NCI-H1092 (cell line): Measurements from ENCODE around the gene BABAM2.
"Not testable (repeated sequence)": the region's sequence is repeated elsewhere in the genome, so short reads cannot be mapped to it uniquely, and the experiment has no call there.

Source experiments
- DNase-seq: peaks from one replicate; lab custom pipeline; 2025; lab: John Stamatoyannopoulos, UW

Gene BABAM2

DNA sequence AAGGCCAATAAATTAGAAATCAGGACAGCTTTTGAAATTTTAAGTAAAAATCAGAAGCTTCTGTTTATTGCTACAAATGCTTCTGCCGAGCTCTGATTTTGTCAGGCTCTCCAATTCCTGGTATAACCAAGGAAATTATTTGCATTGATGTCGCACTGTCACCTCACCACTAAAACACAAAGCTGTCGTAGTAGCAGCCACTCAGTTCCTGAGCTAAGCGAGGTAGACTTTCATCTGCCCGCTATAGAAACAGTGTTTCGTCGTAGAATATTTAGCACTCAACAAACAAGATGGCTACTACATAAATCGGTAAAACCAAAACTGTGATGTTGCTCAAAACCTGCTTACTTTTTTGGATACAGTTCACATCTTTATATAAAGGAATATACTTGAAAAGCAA is 360.8 kb downstream of the BABAM2 start:
- no peak for DNase-seq

DNA sequence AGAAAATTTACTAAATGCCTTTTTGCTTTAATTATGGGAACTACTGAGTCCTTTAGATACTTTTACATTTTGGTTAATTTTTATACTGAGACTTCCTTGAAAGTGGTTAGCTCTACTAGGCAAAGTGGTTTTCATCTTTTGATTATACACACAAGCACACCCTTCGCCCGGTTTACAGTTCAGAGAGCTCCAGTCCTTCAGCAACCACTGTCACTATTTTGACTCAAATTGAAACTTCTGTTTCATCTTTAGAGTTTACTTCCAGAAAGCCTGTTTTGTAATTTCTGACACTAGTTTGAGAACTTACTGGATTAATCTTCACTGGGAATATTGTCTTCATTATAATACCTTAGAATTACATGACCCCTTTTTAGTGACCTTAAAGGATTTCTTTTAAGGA is 361.8 kb downstream of the BABAM2 start:
- no peak for DNase-seq

DNA sequence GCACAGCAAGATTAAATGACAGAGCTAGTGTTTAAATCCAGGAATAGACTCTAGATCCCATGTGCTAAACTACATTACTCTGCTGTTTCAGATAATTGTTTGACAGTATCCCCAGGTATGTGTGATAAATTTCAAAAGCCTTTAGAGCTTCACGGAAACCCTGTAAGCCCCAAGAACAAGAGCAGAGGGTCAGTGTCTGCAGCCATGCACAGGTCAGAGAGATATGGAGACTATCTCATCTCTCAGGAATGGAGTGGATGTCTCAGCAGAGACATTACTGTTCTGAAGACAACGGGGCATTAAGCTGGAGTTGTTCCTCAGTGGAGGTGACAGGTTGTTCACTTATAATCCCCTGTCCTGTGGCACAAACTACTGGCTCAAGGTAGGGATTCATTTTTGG is 363.0 kb downstream of the BABAM2 start:
- DNase-seq = no peak

DNA sequence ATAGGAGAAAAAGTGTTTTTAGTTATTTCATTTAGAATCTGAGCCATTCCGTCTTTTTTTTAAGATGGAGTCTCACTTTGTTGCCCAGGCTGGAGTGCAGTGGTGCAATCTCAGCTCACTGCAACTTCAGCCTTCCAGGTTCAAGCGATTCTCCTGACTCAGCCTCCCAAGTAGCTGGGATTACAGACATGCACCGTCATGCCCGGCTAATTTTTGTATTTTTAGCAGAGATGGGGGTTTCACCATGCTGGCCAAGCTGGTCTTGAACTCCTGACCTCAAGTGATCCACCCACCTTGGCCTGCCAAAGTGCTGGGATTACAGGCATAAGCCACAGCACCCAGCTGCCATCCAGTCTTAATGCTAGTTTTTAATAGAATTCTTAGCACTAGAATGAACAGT is 364.7 kb downstream of the BABAM2 start:
- DNase-seq = not testable (repeated sequence)

- no peak for DNase-seq
Measured at GRCh38 chr2:28257182-28257581, 366.7 kb downstream of the BABAM2 start.

GRCh38 chr2:28259226-28259625 is 368.7 kb downstream of the BABAM2 start:
- DNase-seq = not testable (repeated sequence)

GRCh38 chr2:28263690-28264089 is 373.2 kb downstream of the BABAM2 start:
- DNase-seq = no peak

DNA sequence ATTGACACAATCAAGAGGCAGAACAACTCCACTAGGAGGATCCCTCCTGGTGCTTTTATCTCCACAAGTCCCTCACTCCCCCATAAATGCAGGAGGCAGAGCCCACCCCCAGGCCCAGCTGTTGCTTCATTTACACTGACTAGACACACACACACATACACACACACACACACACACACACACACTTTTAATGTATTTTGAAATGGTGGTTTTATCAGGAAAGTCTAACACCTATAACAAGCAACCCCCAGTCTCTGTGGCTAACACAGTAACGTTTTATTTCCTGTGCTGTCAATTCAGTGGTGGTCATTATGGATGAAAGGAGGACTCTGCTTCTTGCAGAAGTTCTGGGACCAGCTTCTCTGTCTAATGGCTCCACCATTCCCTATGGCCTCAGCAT is 376.8 kb downstream of the BABAM2 start:
- no peak for DNase-seq

DNA sequence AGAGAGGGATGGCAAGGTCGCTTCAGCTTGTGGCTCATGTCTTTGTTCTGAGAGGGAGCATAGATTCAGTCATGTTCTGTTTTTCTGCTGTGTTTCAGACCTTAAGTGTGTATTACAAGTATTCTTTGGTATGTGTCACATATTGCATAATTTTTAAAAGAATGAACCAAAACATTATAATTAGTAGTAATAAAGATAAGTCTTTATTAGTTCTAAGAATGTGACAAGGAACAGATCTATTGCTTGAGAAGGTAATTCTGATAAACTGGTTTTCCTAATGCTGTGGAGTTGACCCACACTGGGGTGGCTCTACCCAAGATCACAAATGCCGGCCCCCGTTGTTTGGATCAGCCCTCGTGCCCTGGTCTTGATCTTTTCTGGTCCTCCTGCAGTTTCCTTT is 377.9 kb downstream of the BABAM2 start:
- DNase-seq = no peak

DNA sequence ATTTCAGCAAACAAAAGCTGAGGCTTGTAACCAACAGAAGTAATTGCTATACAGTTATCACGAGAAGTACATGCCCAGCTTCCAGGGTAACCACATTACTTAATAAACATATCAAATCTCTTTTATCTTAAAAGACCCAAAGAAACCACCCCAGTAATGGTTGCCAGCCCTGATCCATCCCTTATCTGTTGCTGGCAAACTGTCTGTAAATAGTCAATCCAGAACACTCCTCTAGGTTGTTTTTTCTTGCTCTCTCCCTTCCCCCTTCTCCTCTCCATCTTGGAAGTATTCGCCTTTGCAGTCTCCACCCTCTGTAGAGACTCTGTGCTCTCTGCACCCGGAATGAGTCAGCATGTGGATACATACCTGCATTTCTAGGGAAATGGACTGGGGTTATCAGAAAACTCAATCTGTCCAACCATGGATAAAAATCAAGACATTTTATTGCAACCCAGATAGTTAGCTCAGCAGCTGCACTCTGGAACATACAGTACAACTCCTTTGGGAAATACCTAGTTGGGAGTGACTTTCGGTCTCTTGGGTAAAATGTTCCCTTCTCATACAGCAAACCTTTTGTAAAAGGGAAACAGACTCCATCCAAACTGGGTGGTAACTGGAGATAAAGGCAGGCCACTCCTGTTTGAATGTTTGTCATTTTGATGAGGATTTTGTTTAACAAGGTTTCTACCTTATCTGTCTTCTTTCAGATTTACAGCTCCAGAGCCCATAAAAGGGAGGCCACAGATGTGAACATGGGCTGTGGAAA is 378.7 kb downstream of the BABAM2 start:
- no peak for DNase-seq

- no peak for DNase-seq
Measured at GRCh38 chr2:28270456-28271152, 380.1 kb downstream of the BABAM2 start.

DNA sequence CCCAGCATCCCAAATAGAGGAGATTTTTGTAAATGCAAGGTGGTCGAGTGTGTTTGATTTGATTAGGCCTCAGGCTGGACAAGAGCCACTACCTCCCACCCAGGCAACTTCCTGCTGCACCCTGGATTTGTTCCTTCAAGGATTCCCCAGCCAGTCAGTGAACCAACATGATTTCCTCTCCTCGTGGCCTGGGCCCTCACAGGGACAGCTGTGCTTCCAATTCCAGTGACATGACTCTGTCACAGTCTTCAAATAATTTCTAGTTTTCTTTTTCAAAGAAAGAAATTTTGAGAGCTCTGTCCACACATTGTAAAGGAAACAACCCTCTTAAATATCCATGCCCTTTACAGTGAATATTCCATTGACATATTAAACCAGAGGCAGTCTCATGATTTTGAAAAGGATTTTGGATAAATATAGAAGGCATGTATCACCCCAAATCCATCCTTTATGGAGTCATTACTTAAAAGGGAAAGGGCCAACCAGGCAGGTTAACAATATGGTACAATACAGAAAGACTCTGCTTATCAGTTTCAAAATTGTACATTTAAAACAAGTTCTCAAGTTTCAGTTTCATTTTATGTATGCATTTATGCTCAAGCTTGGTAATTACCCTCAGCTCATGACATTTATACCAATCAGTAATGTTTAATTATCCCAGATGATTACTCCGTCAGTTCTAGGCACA is 380.8 kb downstream of the BABAM2 start:
- DNase-seq = no peak

DNA sequence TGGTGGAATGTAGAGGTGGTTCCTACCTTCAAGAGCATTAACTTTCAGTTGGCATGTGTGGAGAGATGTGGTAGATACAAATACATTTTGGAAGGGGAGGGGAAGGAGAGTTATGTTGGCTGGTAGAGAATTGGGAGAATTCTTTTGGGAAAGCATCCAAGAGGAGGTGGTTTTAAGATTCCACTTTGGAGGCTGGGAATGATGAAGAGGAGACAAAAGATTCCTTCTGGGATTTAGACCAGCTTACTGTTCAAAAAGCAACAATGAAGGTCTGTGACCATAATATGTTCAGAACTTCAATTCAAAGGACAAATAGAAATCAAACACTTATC is 381.4 kb downstream of the BABAM2 start:
- DNase-seq = no peak

DNA sequence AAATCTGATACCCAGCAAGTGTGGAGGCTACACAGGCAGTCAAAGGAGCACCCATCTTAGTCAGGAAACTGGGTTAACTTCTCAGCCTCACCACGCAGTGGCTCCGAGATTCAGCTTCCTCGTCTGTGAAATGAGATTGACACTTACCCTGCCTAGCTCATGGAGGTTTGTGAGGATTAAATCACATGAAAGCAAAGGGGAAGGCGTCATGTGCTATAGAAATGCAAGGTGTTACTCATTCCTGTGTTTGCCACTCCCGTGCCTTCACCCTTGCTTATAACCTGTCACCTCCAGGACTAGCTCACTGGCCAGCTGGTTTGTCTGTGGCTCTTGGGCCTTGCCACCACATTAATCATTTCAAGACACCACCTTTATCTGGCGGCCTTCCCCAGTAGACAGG is 383.2 kb downstream of the BABAM2 start:
- DNase-seq = no peak

DNA sequence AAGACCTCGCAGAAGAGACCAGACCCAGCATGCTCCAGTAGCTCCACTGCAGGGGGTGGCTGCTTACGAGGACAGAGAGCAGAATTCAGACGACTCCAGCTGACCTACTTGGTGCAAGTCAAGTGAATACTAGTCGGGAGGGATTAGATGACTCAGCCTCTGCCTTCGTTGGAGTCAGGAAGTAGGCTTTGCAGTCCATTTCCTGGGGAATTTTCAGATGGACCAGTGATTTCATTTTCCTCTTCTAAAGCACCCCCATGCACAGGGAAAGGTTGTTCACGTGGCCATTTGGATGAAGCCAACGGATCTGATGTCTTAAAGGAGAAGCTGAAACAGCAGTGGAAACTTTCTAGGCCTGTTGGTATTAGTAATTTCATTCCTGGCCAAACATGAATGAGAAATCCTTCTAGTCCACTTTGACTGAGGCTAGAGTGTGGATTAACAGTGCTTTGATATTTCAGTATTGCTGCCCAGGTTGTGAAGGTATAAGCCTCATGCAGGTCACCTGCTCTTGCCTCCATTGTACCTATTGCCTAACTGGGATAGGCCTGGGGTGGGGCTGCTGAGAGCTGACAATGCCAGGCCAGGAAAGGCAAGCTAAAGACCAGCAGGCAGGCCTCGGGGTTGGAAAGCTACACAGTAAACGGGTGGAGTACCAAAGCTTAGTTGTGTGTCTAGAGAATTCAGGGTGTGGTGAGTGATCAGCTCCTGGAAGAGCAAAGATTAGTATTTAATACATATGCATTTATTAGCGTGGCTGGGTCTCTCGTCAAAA is 384.6 kb downstream of the BABAM2 start:
- no peak for DNase-seq

- DNase-seq = no peak
Measured at GRCh38 chr2:28276076-28276618, 385.6 kb downstream of the BABAM2 start.

- no peak for DNase-seq
Measured at GRCh38 chr2:28276807-28277206, 386.3 kb downstream of the BABAM2 start.

- DNase-seq = peak; percentile 48
Measured at GRCh38 chr2:28277466-28277865, 386.9 kb downstream of the BABAM2 start.

GRCh38 chr2:28279371-28279770 is 388.8 kb downstream of the BABAM2 start:
- no peak for DNase-seq

- DNase-seq = no peak
Measured at GRCh38 chr2:28280619-28281018, 390.1 kb downstream of the BABAM2 start.

- no peak for DNase-seq
Measured at GRCh38 chr2:28281739-28282138, 391.2 kb downstream of the BABAM2 start.

DNA sequence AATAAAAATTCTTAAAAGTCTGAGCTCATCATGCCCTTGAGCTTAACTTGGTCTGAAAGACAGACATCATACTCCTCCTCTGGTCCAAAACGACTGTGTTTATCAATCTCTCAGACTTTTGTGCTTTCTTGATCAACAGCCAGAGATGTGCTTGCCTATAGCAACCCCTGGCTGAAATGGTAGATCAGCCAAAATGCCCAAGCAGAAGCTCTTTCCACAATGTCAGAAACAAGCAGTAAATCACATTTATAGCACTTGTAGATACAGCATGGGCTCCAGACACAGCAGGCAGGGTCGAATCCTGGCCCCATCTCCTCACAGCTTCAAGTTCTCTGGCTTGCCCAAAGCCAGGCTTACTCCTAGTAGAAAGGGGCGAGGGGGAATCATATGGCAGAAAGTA is 391.7 kb downstream of the BABAM2 start:
- DNase-seq = no peak
